ENCODE measurements around the gene TBC1D3B.
"Not testable (repeated sequence)": the region's sequence is repeated elsewhere in the genome, so short reads cannot be mapped to it uniquely, and the experiment has no call there.

TBC1D3B gene

GRCh38 chr17:36201102-36201501 is 24.7 kb upstream of the TBC1D3B start:
- not testable (repeated sequence) for FAIRE-seq; DNase-seq (ENCODE audit: low spot score)

- DNase-seq (ENCODE audit: low spot score), result no peak
- FAIRE-seq, result no peak
Observed at GRCh38 chr17:36198831-36199465, 22.5 kb upstream of the TBC1D3B start.

DNA sequence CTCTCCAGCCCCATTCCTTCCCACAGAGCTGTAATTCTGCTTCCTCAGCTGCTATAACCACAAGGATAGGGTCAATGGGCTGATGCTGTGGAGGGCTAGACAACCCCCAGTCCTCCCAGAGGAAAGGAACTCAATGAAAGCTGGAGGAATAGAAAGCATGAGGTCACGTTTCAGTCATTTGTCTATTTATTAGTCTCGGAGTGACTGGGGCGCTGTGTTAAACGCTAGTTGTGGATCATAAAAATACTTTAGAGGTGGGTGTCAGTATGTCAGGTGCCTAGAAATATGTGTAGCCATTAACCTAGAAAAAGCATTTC is 20.9 kb upstream of the TBC1D3B start:
- DNase-seq (ENCODE audit: low spot score) (no peak), FAIRE-seq (no peak)

GRCh38 chr17:36196131-36196486 is 19.7 kb upstream of the TBC1D3B start:
- no peak for DNase-seq (ENCODE audit: low spot score)
- FAIRE-seq, result no peak

DNA sequence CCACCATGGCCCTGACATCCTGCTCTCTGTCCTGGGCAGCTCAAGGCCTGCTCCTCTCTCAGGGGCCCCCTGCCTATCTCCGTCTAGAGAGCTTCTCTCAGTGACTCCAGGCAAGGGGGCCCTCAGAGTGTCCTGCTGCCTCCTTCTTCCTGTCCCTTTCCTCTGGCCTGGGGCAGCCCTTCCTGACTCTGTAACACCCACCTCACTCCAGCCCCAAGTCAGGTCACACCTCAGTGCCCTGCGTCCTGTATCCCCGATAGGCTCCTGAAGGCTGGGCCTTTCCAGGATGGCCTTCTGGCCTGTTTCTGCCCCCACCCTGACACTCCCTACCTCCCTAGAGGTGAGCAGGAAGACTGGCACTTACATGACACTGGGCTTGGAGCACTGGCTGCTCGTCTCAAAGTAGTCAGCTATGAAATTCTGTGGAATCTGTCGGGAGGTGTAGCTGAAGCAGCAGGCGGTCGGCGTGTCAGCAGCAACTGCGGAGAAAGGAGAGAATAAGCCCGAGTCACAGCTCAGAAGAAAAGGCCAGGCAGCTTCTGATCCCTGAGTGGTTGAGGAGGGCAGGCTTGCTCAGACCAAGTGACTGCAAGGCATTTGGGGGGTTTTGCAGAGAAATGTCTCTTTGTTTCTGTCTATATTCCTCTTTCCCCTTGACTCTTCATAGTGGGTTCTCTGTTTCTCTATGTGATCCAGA is 19.1 kb upstream of the TBC1D3B start:
- DNase-seq (ENCODE audit: low spot score) (no peak), FAIRE-seq (no peak)

DNA sequence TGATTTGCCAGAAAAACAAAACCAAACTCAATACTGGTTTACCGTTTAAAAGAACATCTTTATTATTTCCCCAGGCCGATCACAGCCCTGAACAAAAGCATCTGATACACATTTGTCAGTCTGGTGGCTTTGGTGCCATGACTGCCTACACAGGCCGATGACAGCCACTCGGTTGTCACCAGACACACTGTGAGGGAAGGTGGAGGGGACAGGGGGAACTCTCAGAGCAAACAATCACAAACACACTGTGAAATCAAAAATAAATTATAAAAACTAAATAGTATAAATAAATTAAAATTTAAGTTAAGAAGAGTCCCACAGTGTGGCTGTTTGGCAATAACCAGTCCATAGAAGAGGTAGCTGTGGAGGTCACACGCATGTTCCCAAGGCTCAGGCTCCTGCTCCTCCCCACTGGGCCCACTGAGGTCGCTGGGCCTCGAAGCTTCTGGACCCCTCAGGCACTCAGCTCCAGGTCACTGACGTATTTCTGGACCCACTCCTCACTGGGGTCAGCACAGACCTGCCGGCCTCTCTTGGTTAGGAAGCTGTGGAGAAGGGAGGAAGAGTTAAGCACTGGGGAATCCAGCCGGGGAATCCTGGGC is 18.5 kb upstream of the TBC1D3B start:
- FAIRE-seq, result not testable (repeated sequence)

DNA sequence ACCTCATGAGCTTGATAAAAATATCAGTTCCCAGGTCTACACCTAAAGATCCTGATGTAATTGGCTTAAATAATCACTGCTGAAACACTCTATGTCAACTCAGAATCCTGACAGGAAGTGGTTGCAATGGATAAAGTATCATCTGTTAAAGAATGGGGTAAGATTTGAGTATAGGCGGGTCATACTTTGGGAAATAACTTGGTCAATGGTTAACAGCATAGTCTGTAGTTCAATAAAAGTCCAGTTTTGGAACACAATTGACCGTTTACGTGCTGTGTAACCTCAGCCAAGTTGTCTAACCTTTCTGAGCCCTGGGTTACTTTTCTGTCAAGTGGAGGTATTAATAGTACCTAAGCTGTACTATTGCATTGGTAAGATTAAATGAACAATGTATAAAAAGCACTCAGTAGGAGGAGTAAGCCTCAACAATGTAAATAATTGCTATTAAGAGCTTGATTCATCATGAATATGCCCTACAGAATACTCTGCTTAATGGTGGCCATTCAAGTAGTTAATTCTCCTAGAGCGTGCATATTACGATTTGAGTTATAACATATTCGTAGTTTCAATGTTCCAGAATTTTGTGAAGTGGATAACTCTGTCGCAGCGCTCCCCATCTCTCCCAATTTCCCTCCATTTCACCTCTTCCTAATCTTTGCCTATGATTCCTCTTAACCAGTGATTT is 17.9 kb upstream of the TBC1D3B start:
- not testable (repeated sequence) for DNase-seq (ENCODE audit: low spot score); FAIRE-seq

More for the DNA sequence above, 18.5 kb upstream of the TBC1D3B start:
- not testable (repeated sequence) for DNase-seq (ENCODE audit: low spot score)

- DNase-seq (ENCODE audit: low spot score) (no peak), FAIRE-seq (no peak)
Observed at GRCh38 chr17:36193216-36193775, 16.9 kb upstream of the TBC1D3B start.

- FAIRE-seq, result not testable (repeated sequence)
Observed at GRCh38 chr17:36190549-36191330, 14.3 kb upstream of the TBC1D3B start.

DNA sequence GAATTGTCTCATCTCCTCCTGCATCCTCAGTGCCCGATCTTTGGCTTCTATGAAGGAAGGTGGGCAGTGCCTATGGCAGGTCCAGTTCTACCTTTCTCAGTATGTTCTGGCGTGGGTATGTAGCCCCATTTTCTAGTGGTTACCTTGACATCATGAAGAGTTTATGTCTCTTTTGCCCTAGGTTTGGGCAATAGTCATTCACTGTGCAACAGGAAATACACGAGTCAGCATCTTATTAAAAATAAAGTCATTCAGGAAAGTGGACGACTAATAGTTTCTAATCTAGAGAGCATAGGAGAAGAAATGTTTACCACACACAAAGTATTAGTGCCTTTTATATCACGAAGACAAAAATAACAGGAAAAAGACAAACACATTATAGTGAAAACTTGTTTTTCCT is 13.6 kb upstream of the TBC1D3B start:
- not testable (repeated sequence) for FAIRE-seq

More at GRCh38 chr17:36190549-36191330, 14.3 kb upstream of the TBC1D3B start:
- DNase-seq (ENCODE audit: low spot score), result not testable (repeated sequence)

DNA sequence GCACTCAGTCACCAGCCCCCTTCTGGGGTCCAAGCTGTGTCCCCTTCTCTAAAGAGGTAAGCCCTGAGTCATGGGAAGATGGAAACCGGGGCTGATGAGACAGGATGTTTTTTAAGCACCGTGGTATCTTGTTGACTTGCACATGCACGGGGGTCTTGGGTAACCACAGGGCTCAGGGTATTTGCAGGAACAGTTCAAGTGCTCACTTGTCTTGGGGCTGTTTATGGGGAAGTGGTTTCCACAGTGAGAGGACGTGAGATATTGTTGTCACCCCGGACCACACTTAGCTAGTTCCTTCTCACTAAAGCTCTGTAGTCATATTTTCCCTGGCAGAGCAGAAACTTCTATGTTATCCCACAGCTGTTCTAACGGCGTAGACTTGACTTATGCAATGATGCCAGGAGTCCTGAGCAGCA is 12.5 kb upstream of the TBC1D3B start:
- FAIRE-seq (no peak), DNase-seq (ENCODE audit: low spot score) (no peak)

More for the DNA sequence above, 13.6 kb upstream of the TBC1D3B start:
- not testable (repeated sequence) for DNase-seq (ENCODE audit: low spot score)

DNA sequence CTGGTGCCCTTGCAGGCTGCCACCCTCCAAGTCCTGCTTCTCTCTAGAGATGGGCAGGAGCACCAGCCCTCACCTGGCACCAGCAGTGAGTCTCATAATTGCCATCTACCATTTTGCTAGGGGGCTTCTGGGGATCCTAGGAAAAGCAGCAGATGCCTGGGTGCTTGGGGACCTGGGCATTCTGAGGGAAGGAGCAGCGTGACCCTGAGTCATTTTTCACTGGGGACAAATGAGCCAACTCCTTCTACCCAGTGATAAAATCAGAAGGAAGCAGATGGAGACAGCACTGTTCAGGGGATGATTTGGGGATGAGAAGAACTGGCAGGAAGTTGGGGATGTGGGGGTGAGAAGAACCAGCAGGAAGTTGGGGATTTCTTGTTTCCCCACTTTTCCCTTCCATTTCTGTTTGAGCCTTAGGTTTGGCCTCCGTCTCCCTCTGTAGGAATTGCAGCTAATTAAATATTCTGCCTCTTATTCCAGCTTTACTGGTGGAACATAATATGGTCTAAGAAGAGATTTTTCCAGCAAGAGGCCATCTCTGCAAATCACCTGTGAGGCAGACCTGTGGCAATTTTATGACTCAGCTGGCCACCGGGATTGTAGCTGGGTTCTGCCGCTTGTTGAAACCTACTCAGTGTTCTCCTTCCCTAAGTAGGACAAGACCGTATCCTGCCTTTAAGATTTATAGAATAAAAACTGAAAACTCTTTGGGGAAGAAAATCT is 11.7 kb upstream of the TBC1D3B start:
- not testable (repeated sequence) for FAIRE-seq; DNase-seq (ENCODE audit: low spot score)

- FAIRE-seq; DNase-seq (ENCODE audit: low spot score): not testable (repeated sequence)
Observed at GRCh38 chr17:36186810-36187763, 10.7 kb upstream of the TBC1D3B start.

DNA sequence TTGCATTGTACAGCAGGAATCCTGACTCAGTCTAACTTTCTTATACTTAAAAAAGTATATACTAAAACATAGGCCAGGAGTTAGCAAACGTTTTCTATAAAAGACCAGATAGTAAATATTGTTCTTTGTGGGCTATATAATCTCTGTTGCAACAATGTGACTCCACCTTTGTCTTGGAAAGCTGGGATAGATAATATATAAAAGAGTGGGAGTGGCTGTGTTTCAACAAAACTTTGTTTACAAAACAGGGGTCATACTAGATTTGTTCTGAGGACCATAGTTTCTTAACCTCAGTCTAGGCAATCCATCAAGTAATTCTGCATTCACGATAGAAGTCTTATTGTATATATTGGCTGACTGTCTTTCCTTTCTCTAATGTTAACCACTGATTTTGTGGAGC is 9.0 kb upstream of the TBC1D3B start:
- DNase-seq (ENCODE audit: low spot score) (no peak), FAIRE-seq (no peak)

DNA sequence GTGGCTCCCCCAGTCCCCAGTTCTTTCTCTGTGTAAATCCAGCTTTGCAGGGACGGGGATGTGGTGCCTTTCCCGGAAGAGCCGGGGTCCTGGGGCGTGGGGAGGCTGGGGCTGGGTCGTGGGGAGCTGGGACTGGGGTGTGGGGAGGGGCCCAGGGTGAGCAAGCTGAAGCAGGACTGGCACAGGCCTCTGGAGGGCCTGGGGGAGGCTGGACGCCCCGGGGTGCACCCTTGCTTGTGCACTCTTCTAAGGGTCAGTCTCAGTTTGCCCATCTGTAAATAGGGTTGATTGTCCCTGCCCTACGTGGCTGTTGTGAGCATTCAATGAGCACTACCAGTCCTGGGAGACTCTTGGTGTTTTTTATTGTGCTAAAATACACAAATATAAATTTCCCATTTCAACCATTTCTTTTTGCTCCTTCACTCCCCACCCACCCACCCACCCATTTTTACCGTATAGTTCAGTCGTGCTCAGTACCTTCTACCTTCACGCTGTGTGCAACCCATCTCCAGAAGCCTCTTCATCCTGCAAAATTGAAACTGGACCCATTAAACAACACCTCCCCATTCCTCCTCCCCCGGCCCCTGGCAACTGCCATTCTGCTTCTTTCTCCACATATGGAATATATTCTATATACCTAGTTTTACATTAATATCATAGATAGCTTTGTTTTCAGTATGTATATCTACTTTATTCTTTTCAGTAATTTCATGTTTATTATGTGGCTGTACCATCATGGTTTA is 7.8 kb upstream of the TBC1D3B start:
- DNase-seq (ENCODE audit: low spot score) (no peak), FAIRE-seq (no peak)

GRCh38 chr17:36183001-36183971 is 6.8 kb upstream of the TBC1D3B start:
- FAIRE-seq, result no peak
- DNase-seq (ENCODE audit: low spot score), result no peak

Measured in RCC 7860 (cell line).